Islet of Langerhans (tissue), 1 donor: Measurements from ENCODE around the gene GPR33.
"Not testable (repeated sequence)": the region's sequence is repeated elsewhere in the genome, so short reads cannot be mapped to it uniquely, and the experiment has no call there.

Experiments
- FAIRE-seq: peaks from one replicate; lab custom pipeline; 2011; peaks lifted over from hg19 to GRCh38; lab: Jason Lieb, UNC

GPR33 gene

DNA sequence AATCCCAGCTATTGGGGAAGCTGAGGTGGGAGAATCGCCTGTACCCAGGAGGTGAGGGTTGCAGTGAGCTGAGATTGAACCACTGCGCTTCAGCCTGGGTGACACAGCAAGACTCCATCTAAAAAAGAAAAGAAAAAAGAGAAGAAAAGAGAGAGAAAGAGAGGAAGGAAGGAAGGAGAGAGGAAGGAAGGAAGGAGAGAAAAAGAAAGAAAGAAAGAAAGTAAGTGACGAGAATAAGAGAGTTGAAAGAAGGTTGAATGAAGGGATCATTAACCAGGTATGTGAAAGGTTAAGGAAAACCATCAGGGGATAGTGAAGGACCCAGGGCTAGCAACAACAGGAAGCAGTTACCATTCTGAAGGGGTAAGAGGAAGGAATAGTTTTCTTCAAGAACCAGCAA lies 26.3 kb downstream of the GPR33 start:
- no peak for FAIRE-seq

DNA sequence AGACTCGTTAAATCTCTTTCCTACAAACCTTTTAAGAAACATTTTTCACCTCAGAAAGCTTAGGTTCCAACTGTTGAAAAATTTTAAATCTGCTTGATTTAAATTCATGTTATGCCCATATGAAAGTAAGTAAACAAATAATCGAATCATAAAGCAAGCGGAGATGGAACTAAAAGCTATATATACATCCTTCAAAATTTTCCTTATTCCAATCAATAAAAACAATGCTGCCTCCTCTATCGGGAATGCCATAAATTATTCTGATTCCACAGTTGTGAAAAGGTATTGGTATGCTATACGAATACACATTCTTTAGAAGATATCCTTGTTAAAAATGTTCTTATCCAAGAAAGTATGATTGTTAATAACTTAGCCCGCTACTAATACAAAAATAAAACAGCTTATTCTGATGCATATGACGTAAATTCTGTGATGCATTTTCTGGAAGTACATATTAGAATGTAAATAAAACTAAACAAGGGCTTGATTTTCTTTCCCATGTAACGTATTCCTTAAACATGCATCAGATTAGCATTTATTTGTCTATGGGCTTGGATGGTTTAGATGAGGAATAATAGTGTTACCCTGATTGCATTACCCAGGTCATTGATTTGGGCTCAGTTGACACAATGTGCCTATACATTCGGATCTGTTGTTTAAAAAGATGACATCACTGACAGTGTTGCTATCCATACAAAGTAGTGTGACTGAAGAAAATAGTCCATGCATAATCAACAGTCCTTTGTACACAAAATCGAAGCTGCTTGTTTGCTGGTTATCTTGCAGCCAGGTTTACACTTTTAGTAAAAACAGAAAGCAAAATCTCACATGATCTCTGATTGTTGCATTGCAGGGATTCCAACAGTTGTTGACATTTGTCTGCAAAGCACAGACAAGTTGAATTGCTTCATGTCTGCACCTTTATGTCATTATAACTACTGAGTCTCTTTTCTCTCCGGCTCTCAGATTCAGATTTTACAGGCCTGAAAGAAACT lies 29.9 kb downstream of the GPR33 start:
- FAIRE-seq, result no peak

DNA sequence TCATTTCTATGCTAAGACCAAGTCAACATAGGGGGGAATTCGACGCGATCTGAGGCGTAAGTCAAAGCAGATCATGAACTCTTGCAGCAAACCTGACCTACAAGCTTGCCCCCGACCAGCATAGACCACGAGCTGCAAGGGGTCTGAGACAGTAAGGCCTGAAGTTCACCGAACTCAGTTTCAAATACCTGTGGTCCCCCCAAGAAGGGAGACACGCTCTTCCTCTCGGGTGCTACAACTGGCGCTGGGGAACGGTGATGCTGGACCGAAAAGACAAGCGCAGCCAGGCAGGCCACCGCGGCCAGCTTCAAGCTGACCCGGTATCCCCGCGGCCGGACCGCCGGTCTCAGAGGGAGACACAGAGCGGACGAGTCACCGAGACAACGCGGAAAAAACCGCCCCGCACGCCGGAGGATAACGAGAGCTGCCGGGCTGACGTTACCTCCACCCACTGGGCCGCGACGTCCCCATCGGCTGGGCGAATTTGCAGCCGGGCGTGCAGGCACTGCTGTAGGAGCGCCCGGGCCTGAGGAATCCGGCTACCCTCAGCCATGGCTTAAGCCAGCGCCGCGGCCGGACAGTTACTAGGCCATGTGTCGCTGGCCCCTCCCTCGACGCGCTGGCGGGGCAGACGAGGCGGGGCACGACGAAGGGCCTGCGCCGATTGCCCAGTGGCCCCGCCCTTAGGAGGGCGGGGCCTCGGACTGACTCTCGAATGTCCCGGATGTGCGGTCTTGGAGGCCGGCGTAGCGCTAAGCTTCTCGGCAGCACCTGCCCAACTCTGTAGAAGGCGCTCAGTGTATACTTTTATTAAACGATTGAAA lies 30.8 kb downstream of the GPR33 start, which contains the start of gene DTD2:
TSS of gene DTD2 (minus strand) at position 666 of the 824 bp plus-strand sequence. CDS start at position 553, 113 bp downstream.
- FAIRE-seq, result no peak

DNA sequence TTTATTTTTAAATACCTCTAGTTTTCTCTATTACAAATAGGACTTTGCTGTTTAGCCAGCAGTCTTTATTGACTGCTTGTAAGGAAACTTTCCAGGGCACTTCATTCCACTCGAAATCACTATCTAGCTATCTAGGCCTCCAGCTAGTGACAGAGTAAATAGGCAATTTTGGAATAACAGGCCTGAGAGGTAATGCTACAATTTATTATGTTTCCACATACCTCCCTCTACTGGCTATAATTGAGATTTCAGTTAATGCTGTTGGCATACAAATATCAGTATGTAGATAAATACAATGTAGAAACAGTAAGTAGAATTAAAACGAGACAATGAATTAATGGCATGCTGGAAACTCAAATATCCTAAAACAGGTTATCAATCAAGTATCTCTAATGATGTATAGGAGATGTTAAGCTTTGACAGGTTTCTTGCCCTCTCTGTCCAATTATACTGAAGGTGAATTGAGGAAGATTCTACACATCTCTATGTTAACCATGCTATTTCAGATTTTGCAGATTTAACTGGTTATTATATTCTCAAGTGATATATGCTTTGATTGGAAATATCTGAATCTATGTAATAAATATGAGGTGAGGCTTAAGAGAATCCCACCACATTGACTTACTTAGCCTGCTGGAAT lies 37.7 kb downstream of the GPR33 start:
- peak; percentile 99 for FAIRE-seq

DNA sequence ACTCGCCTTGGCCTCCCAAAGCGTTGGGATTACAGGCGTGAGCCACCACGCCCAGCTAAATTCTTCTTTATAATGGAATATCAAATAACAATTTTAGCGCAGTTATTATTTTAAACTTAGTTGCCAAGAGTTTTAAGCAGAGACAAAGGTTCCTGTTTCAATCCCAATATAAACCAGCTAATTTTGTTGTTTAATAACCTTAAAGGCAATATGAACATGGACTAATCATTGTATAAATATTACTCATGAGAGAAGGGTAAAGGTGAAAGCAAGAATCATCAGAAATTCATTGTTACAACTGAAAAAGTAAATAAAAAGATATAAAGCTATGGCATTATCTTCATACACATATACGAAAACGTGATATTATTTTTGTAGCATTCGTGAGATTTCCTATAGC lies 38.7 kb downstream of the GPR33 start:
- FAIRE-seq, result peak; percentile 83

DNA sequence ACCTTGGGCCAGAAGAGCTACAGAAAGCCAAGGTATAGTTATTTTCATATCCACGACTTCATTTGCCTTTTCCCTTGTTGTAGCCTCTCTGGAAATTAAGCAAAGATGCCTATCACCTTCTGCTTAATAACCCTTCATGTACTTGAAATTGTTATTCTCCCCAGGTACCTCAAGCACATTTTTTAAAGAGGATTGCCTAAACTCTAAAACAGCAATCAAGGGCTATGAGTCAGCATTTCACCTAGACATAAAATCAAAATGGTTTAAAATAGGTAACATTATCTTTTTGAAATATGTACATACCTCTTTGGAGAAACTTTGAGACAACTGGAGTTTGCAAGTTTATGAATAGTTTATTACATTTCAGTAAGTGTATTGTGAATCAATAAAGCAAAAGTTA lies 42.1 kb downstream of the GPR33 start:
- FAIRE-seq, result no peak

DNA sequence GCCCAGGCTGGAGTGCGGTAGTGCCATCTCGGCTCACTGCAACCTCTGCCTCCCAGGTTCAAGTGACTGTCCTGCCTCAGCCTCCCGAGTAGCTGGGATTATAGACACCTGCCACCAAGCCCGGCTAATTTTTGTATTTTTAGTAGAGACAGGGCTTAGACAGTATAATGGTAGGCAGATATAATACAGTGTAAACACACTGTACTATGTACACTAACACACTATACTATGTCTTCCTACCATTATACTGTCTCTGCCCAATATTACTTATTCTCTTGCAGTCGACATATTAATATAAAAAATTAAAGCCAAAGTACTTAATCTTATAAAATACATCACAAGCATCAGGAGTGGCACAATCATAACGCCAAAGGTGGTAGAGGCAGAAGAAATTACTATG lies 45.6 kb downstream of the GPR33 start:
- no peak for FAIRE-seq

DNA sequence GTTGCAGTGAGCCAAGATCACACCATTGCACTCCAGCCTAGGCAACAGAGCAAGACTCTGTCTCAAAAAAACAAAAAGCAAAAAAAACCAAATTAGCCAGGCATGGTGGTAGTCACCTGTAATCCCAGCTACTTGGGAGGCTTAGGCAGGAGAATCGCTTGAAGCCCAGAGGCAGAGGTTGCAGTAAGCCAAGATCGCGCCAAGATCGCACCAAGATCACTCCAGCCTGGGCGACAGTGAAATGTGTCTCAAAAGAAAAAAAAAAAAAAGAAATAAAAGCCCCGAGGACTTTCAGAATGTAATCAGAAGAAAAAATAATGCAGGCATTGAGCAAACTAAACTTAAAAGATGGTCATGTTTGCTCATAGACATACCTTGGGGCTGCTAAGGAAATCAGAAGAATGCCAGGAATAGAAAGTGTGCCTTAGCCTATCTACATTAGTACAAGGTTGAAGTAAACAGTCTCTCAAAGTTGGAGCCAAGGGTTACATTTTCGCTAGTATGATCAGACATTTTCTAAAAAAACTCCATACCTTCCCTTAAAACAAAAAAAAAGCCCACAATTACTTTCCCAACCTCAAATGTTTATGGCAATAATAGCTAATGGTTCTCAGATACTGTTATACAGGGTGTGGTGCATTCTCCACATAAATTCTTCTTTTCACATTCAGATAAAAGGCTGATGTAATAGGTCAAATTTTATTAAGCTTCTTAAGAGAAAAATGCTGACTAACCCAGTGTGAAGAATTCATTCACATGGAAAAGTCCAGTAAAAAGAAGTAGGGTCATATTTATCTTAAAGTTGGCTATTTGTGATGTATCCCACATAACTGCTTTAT lies 46.3 kb downstream of the GPR33 start:
- no peak for FAIRE-seq

DNA sequence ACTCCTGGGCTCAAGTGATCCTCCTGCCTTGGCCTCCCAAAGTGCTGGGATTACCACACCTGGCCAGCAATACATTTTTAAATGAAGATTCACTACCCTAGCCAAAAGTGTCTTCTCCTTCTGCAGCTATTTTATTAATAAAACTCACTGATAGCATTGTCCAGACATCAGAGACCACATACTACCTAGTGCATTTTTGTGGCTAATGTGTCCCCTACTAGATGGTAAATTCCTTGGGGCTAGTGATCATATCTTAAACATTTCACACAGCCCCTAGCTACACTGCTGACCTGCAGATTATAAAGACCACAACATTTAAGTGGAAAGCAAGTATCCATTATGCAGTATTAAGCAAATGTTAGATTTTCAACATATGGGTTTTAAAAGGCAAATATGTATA lies 47.6 kb downstream of the GPR33 start:
- no peak for FAIRE-seq

DNA sequence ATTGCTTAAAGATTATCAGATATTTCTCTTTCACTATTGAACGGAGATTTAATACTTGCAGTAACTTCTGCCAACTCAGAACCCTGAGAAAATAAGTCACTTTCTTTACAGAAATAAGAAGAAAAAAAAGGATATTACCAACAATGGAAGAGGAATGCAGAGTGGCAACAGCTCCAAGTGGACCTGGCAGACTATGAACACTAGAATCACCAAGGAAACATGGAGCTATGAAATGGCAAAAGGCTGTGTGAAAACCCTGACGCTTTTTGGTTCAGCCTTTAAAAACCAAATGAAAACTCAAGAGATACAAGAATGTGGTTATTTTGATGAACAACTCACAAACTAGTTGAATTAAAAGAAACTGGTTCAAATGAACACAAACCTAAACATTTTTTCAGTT lies 48.3 kb downstream of the GPR33 start:
- no peak for FAIRE-seq

DNA sequence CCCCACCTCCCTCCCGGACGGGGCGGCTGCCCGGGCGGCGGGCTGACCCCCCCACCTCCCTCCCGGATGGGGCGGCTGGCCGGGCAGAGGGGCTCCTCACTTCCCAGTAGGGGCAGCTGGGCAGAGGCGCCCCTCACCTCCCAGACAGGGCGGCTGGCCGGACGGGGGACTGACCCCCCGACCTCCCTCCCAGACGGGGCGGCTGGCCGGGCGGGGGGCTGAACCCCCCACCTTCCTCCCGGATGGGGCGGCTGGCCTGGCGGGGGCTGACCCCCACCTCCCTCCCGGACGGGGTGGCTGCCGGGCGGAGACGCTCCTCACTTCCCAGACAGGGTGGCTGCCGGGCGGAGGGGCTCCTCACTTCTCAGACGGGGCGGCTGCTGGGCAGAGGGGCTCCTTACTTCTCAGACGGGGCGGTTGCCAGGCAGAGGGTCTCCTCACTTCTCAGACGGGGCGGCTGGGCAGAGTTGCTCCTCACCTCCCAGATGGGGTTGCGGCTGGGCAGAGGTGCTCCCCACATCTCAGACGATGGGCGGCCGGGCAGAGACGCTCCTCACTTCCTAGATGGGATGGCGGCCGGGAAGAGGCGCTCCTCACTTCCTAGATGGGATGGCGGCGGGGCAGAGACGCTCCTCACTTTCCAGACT lies 50.7 kb downstream of the GPR33 start:
- not testable (repeated sequence) for FAIRE-seq

DNA sequence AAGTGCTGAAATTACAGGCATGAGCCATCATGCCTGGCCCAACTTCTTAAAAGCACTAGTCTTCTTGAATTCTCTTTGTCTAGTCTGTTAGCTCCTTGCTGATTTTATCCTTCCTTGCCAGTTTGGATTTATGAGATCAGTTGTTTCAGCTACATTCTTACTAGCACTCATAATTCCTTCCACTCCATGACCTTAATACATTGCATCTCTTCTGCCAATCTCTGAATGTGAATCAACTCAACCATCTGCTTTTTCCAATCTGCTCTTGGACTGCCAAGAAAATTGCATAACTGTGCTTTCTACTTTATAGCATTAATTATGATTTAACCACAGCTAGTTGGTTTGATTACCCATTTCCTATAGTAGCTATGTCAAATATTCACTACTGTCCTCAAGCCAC lies 52.6 kb downstream of the GPR33 start:
- FAIRE-seq, result no peak
